ENCODE results near the gene CC2D2A.

GRCh38 chr4:15469402-15470127 lies at the start of gene CC2D2A:
- TF ChIP-seq CTCF (IDR thresholded peaks at IDR 0.05): no peak
- TF ChIP-seq POLR2A (IDR thresholded peaks at IDR 0.05): no peak
